ENCODE data around the gene P2RY12.
A peak's percentile ranks its signal among the peaks of the same experiment; 100 is the strongest.

P2RY12 gene

GRCh38 chr3:151384741-151385174 is at the start of gene P2RY12:
Gene P2RY12 (minus strand): TSS chr3:151384753. CDS start chr3:151338845, 45,908 bp downstream.
- DNase-seq (ENCODE audit: low read depth), result no peak

DNA sequence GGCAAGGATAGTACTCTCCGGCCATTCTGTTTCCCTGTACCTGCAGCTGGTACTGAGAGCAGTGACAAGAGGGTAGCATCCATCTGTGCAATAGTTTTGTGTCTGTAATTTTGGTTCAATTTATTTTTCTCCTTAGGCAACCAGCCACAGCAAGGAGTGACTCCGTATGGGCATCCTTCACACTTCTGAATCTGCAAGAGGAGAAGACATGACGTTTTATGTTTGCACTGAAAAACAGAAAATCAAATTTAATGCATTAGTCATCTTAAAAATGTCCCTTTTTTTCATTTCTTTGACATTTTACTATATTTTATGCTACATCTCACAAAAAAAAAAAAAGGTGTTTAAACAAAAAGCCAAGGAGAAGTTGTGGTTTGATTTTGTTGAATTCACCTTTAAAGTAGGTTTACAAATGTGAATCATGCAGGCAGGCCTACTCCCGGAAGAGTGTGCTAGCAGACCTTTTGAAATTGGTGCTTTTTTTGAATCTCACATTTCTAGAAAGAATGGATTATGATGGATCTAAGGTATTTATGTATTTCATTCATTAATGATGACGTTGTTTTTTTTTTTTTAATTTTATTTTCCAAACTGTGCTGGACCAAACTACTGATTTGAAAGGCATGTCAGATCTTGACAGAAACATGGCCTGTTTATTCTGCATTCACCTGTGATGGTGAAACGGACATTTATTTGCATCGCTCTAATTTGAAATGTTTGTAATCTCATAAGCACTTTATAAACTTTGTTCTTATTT is 48.2 kb upstream of the P2RY12 start:
- no peak for DNase-seq (ENCODE audit: low read depth)

DNA sequence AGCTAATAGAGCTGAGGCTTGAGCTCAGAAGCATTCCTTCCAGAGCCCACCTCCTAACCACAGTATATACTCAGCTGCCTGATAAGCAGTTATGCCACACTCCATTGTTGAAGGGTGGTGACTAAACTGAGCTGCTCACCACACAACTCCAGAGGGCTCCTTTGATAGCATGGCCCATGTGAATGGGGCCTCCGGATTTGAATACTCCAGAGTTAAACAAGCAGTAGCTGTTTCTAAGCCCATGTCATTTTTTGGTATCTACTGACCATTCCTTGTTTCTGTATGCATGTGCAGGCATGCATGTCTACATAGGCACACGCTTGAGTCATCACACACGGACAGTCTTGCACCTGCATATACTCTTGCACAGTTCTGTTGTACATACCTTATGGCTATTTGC is 47.4 kb upstream of the P2RY12 start:
- DNase-seq (ENCODE audit: low read depth), result peak; percentile 88

GRCh38 chr3:151430821-151431484 is 46.4 kb upstream of the P2RY12 start:
- DNase-seq (ENCODE audit: low read depth), result peak; percentile 23

DNA sequence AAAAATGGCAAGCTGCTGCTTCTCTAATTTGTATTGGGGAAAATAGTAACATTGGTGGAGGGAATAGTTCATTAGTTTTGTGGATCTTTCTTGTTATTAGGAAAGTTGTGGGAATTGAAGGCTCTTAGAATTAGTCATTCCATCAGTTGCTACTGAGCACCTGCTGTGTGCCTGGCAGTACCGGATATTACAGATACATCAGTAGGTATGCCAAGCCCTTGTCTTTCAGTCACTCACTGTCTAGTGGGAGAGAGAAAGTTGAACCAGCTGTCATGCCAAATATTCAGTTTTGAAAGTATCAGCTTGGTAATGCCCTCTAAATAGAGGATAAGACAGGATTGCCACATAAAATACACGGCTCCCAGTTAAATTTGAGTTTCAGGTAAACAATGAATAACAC is 43.8 kb upstream of the P2RY12 start:
- no peak for DNase-seq (ENCODE audit: low read depth)

DNA sequence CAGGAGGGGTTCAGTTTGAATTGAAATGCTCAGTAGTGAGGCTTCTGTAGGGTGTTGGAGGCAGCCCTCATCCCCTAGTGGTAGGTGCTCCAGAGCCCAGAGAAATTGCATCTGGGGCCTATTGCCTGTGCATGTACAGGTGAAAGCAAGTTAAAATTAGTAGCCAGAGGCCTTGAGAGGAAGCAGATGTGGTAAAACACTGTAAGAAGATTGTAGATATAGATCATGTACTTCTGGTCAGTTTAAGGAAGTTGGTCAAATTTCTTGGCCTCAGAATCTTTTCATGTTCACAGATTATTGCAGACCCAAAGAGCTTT is 41.7 kb upstream of the P2RY12 start:
- DNase-seq (ENCODE audit: low read depth), result no peak

DNA sequence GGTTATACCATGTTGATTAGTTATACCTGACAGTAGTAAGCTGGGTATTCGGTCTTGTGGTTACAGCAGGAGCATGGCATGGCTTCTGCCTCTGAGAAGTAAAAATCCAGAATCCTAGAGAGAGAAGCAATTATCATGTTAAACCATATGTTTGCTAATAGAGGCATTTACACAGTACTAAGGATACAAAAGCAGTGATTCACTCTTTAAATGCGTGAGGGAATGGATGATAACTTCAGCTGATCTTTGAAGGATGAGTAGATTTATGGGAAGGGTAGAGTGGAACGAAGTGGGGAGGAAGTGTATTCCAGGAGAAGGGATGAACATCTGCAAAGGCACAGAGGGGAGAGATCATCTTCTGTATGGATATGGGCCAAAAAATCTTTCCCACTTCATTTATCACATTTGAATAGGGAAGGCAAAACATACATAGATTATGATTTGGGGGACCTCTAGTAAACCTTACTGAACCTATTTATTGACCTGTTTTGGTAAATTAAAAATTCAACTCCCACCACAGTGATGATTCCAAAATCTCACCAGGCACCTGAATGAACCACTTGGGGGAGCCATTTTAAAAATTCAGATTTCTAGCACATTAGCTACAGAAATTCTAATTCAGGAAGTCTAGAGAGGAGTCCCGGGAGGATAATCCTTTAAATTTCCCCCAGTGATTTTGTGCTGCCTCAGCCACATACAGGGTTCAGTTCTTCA is 41.2 kb upstream of the P2RY12 start:
- DNase-seq (ENCODE audit: low read depth), result no peak

- DNase-seq (ENCODE audit: low read depth), result no peak
These were observed 38.5 kb upstream of the P2RY12 start for GRCh38 chr3:151423091-151423490.

DNA sequence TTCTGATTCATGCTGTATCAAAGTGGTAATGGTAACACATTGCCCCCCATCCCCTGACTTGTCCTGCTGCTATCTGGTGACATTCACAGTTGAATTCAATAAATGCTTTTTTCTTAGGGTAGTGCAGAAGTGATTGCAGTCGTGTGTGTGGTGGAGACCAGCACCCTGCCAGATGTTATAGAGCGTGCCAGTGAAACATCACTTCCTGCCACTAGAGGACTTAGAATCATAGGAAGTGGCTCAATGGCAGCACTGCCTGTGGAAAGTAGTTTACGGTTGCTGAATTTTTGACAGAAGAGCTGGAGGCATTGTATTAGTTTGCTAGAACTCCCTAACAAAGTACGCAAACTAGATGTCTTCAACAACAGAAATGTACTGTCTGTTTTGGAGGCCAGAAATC is 37.4 kb upstream of the P2RY12 start:
- no peak for DNase-seq (ENCODE audit: low read depth)

DNA sequence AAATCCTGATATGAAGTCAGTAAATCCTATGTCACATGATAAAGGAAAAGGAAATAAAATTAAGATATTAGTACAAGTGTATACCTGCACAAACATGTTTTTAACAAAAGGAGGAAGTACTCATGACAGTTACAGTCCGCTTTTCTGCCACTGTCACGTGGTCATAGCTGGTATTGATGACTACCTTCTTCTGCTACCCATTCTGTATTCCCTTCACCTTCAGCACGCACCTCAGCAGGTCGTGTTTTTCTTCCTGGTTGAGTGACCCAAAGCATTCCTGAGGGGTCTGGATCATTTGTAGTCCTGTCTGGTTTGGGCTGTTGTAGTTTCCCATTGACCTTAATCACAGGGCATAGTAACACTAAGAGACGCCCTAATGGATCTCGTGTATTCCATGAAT is 35.3 kb upstream of the P2RY12 start:
- DNase-seq (ENCODE audit: low read depth), result no peak

- no peak for DNase-seq (ENCODE audit: low read depth)
These were observed 30.7 kb upstream of the P2RY12 start for GRCh38 chr3:151415289-151415688.

DNA sequence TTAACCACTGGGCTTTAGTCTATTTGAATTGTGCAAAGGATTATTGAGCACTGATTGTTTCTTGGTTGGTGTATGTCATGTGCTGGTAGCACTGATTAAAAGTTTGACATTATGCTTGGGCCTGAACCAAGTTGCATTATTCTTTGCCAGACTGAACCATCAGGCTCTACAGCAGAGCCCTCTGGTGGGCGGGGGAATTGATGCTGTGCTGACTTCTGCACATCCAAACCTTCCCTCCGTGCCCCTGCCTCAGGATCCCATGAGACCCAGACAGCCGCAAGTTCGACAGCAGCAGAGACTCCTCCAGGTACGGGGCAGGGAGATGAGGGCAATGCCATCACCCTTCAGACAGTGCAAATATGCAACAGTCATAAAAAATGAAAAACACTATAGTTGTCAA is 28.4 kb upstream of the P2RY12 start:
- DNase-seq (ENCODE audit: low read depth), result no peak

DNA sequence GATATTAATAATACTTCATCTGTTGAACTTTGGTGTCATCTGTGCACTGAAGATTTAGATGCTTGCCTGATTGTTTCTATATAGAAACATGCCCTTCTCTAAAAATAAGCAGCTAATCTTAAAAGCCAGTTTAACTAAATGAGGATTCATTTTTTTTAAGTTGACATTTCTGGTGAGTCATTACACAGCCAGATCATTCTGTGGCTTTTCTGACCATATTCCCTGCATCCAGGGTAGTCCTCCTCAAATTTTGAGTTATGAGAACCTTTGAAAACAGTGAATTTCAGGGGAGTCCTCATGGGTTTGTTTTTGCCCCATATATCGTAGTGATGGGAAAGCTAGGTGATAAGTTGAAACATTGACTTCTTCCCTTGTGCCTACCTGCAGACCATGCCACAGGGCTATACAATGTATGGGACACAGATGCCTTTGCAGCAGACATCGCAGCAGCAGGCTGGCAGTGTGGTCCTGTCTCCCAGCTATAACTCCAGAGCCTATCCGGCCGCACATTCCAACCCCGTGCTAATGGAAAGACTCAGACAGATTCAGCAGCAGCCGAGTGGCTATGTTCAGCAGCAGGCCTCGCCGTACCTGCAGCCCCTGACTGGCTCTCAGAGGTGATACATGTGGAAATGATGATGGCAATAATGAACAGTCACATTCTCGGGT is 26.5 kb upstream of the P2RY12 start:
- peak; percentile 36 for DNase-seq (ENCODE audit: low read depth)

DNA sequence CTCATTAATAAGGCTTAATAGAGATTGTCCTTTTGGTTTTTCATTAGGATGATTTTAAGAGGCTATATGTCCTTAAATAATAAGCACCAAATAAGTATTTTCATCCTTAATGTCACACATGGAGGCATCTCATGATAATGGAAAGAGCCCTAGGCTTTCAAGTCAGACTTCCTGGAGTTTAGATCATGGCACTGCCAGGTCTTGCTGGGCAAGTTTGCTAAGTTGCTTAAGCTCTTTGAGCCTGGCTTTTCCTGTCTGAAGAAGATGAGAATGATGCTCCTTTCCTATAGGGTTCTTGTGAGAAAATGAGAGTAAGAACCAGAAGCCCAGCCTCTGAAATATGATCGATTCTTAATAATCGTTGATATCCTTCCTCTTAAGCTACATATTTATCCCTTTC is 23.4 kb upstream of the P2RY12 start:
- no peak for DNase-seq (ENCODE audit: low read depth)

GRCh38 chr3:151404316-151404715 is 19.8 kb upstream of the P2RY12 start:
- peak; percentile 50 for DNase-seq (ENCODE audit: low read depth)

DNA sequence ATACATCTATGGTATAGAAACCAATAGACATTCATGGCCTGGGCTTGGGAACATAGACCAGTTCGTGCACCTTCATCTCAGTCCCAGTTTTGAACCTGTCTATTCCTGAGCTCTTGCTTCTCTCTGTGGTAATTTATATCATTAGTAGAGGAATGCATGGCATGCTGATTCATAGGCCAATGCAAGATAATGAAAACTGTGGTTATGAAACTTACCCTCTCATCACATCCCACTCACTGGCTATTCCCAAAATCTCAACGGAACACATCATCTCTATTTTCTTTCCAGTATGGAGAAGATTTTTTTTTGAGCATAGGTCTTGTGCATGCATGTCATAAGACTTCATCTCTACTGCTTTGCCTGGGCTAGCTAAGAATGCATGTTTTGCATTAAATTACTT is 18.7 kb upstream of the P2RY12 start:
- peak; percentile 53 for DNase-seq (ENCODE audit: low read depth)

DNA sequence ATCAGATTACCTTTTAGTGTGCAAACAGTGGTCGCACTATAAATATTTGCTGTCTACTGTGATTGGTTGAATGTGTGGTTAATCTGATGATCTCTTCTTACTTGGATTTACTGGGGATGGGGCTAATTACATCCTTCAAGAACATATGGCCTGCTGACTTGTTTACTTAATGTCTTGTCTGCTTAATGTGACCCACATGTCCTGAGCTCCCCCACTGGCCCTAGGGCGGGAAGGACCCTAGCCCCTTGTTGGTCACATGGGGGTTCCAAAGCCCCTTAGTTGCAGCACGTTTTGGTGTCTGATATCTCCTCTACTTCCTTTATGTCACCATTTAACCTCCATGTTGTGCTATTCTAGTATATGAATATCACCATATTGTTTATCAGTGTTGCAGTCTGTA is 17.8 kb upstream of the P2RY12 start:
- no peak for DNase-seq (ENCODE audit: low read depth)

- DNase-seq (ENCODE audit: low read depth), result no peak
These were observed 15.8 kb upstream of the P2RY12 start for GRCh38 chr3:151400341-151400740.

GRCh38 chr3:151398895-151399294 is 14.3 kb upstream of the P2RY12 start:
- no peak for DNase-seq (ENCODE audit: low read depth)

- DNase-seq (ENCODE audit: low read depth), result peak; percentile 36
These were observed 11.3 kb upstream of the P2RY12 start for GRCh38 chr3:151395806-151396205.

DNA sequence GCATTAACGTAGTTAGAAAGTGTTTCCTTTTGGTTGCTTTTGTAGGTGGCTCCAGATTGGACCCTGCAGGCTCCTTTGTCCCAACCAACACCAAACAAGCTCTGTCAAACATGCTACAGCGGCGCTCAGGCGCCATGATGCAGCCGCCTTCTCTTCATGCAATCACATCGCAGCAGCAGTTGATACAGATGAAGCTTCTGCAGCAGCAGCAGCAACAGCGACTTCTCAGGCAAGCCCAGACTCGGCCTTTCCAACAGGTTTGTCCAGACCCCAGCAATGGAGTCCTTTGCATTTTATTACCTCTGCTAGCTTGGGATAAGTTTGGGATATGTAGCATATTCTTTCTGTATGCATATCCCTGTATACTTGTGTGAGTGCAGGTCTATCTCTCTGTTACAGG is 10.1 kb upstream of the P2RY12 start:
- DNase-seq (ENCODE audit: low read depth), result no peak

GRCh38 chr3:151393941-151394340 is 9.4 kb upstream of the P2RY12 start:
- peak; percentile 33 for DNase-seq (ENCODE audit: low read depth)
